ENCODE results near the gene PAQR5.
"Not testable (repeated sequence)": the region's sequence is repeated elsewhere in the genome, so short reads cannot be mapped to it uniquely, and the experiment has no call there.

- not testable (repeated sequence) for TF ChIP-seq CTCF (IDR thresholded peaks at IDR 0.05; ENCODE audit: extremely low read depth in 1 of 2, insufficient read depth in 1 of 2, low read depth in 1 of 2, low read length in 2 of 2); EZH2 (IDR thresholded peaks at IDR 0.05; ENCODE audit: borderline replicate concordance, low read depth, low read length, severe bottlenecking); GATA2 (IDR thresholded peaks at IDR 0.05; ENCODE audit: insufficient read depth, insufficient read length, low read depth, low read length); POLR2A (IDR thresholded peaks at IDR 0.05; ENCODE audit: low read depth, low read length); POLR2AphosphoS5 (IDR thresholded peaks at IDR 0.05; ENCODE audit: insufficient read depth, low read depth, low read length); FOS (IDR thresholded peaks at IDR 0.05; ENCODE audit: borderline replicate concordance, insufficient read depth, low read length); MYC (IDR thresholded peaks at IDR 0.05; ENCODE audit: low read depth, low read length)
- TF ChIP-seq, protein P1, sequence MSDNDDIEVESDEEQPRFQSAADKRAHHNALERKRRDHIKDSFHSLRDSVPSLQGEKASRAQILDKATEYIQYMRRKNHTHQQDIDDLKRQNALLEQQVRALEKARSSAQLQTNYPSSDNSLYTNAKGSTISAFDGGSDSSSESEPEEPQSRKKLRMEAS (IDR thresholded peaks at IDR 0.05; ENCODE audit: insufficient read depth, insufficient read length) = not testable (repeated sequence)
Observed at GRCh38 chr15:69302087-69302486, 3.4 kb downstream of the PAQR5 start.

Data from endothelial cell of umbilical vein (primary cell).